ENCODE measurements around the gene PTGER2.
A peak's percentile ranks its signal among the peaks of the same experiment; 100 is the strongest.

Gene PTGER2

DNA sequence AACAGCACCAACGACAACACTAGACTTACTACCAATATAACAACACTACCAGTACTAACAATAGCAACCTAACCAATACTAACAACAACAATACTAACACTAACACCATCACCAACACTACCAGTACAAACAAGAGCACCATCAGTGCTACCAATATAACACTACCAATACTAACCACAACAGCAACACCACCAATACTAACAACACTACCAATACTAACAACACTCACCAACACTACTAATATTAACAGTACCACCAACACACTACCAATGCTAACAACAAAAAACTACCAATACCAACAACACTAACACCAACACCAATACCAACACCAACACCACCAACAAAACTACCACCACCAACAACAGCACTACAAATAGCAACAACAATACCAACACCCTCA is 25.1 kb downstream of the PTGER2 start:
- no peak for DNase-seq (ENCODE audit: low read depth)

- no peak for DNase-seq (ENCODE audit: low read depth)
Observed at GRCh38 chr14:52342849-52343596, 28.9 kb downstream of the PTGER2 start.

GRCh38 chr14:52346778-52347177 is 32.7 kb downstream of the PTGER2 start:
- no peak for DNase-seq (ENCODE audit: low read depth)

GRCh38 chr14:52348279-52348678 is 34.2 kb downstream of the PTGER2 start:
- no peak for DNase-seq (ENCODE audit: low read depth)

- no peak for DNase-seq (ENCODE audit: low read depth)
Observed at GRCh38 chr14:52348776-52349175, 34.7 kb downstream of the PTGER2 start.

DNA sequence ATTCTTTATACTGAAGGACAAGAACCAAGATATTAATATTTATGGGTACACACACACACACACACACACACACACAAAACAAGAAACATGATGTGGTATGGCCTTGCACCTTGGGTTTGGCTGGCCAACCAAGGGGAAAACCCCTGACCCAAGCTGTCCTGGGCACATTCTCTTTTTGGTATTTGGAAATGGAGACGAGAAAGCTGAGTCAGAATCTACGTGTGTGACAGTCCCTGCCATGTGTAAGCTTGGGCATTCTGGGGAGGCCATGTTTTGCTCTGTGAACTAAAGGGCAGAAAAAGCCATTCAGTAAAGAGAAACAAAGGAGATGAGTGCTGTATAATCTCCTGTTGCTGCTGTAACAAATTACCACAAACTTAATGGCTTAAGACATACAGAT is 35.6 kb downstream of the PTGER2 start:
- no peak for DNase-seq (ENCODE audit: low read depth)

GRCh38 chr14:52350445-52350844 is 36.3 kb downstream of the PTGER2 start:
- no peak for DNase-seq (ENCODE audit: low read depth)

DNA sequence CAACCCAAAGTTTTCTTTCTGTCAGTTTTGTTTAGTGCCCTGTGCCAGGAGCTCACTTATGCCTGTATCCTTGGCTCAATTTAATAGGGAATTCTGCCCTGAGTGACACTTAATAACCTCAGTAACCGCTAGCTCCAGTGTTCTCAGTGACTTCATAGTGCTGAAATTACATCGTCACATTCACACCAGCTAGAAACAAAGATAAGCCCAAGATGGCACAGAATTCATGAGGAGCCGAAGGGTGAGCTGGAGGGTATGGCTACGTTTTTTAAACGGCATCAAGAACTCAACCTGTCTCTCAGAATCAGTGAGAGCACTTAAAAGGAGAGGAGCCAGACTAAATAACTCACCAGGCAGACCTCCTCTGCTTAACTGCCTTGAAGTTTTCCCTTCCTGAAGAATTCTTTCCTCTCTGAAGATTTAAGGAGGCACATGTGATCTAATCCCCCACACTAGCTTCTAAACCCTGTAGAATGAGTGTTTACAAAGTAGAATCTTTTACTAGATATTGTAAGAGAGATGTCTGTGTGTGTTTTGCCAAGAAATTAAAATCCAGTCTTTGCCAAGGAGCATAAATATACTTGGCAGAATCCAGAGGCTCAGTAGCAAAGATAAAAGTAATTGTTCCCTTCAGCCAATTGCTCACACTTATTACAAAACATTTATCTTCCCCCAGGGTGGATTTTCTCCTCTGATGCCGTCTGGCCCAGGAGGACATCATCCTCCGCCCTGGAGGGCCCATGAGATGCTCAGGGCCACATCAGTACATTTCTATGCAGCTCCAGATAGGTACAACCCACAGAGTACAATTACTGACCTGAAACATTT is 37.3 kb downstream of the PTGER2 start:
- no peak for DNase-seq (ENCODE audit: low read depth)

- no peak for DNase-seq (ENCODE audit: low read depth)
Observed at GRCh38 chr14:52352061-52352491, 38.0 kb downstream of the PTGER2 start.

- DNase-seq (ENCODE audit: low read depth) = no peak
Observed at GRCh38 chr14:52352569-52352968, 38.5 kb downstream of the PTGER2 start.

- DNase-seq (ENCODE audit: low read depth) = no peak
Observed at GRCh38 chr14:52354242-52354641, 40.1 kb downstream of the PTGER2 start.

GRCh38 chr14:52355016-52355431 is 40.9 kb downstream of the PTGER2 start:
- peak; percentile 87 for DNase-seq (ENCODE audit: low read depth)

DNA sequence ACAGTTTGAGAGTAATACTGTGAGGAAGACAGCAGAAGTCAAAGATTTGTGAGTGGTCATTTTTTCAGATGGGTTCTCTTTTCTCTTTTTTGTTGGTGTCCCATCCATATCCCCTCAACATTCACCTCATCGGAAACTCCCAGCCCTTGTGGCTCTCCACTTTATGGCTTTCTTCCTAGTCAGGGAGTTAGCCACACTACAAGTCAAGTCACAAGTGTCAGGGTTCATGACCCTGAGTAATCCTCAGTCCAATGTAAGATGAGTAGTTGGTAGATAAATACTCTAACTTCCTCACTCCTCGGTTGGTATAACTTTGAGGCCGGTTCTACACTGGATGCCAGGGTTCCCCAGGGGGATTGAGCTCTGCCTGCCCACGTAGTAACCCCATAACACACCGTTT is 41.4 kb downstream of the PTGER2 start:
- no peak for DNase-seq (ENCODE audit: low read depth)

DNA sequence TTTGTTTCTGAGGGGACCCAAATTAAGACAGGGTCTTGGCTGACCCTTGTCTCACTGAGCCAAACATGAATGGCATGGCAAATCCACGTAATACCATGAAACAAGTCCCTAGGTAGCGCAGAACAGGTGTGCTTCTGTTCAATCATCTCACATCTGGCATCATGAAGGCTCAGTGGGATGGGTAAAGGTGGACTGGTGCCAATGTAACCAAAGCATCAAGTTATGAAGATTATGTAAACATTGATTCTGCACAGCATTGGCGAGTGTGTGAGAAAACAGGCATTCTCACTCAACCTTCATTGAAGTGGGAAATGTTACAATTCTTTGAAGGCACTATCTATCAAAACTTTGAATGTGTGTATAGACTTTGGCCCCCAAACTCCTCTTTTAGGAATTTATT is 41.9 kb downstream of the PTGER2 start:
- DNase-seq (ENCODE audit: low read depth) = no peak

- DNase-seq (ENCODE audit: low read depth) = no peak
Observed at GRCh38 chr14:52360831-52361230, 46.7 kb downstream of the PTGER2 start.

GRCh38 chr14:52363041-52363704 is 49.1 kb downstream of the PTGER2 start:
- no peak for DNase-seq (ENCODE audit: low read depth)

DNA sequence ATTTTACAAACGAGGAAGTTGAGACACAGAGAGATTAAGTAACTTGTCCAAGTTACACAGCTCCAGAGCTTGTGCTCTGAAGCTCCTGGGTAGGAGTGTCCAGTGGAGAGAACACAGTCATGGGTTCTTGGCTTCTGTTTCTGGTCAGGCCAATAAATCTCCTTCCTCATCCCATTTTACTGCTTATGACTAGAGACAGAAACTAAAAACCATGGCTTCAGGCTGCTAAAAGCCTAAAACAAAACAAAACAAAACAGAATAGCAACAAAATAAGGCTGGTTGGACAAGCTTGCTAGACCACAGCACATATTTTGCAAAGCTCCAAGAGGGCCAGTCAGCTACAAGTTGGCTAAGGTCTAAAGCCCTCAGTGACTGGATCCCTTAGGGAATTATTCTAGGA is 49.8 kb downstream of the PTGER2 start:
- DNase-seq (ENCODE audit: low read depth) = no peak

- DNase-seq (ENCODE audit: low read depth) = no peak
Observed at GRCh38 chr14:52365071-52365470, 51.0 kb downstream of the PTGER2 start.

DNA sequence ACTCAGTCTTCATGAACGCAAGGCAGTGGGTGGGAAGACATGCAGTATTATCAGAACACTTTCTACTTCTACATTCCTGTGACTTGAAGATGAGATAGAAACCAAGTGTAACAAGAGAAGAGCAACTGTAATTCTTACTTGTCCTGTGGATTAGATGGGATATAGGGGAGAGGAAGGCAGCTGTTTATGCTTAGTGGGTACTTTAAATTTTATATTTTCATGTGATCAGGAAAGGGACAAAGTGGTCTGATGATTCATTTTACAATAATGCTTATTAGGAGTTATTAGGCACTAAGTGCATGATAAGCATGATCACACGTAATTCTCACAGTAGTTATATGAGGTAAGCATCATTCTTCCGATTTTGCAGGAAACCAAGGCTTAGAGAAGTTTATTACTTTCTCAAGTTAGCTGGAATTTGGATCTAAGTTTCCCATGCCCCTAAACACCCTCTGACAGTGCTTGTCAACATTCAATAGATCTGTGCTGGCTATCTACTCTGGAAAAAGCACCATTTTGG is 52.7 kb downstream of the PTGER2 start:
- DNase-seq (ENCODE audit: low read depth) = no peak

- no peak for DNase-seq (ENCODE audit: low read depth)
Observed at GRCh38 chr14:52369305-52369801, 55.2 kb downstream of the PTGER2 start.

GRCh38 chr14:52370406-52370935 is 56.4 kb downstream of the PTGER2 start:
- DNase-seq (ENCODE audit: low read depth) = no peak

GRCh38 chr14:52377940-52378339 is 63.8 kb downstream of the PTGER2 start:
- no peak for DNase-seq (ENCODE audit: low read depth)

Data from HS-5 (cell line).